Memory B cell (primary cell): ENCODE measurements around the gene CYP1B1.
A peak's percentile ranks its signal among the peaks of the same experiment; 100 is the strongest.
"Not testable (repeated sequence)": the region's sequence is repeated elsewhere in the genome, so short reads cannot be mapped to it uniquely, and the experiment has no call there.

Source experiments
- ATAC-seq: fragments of 150-1000 bp; cut with Tn5 transposase; 2 replicates; pipeline ENCODE4 v1.10.0; 2021; ENCODE audit warnings: low read depth, mild to moderate bottlenecking, moderate library complexity
- DNase-seq, 2 donors: peaks; one replicate each; pipeline ENCODE4 v3.0.0; 2022; ENCODE audit warnings: low spot score in 2 of 2
- H3K27ac Mint-ChIP-seq: one replicate; pipeline ENCODE4 v1.8.0; 2022; ENCODE audit warnings: mild to moderate bottlenecking, moderate library complexity, mixed read lengths
- H3K27me3 Mint-ChIP-seq: one replicate; pipeline ENCODE4 v1.8.0; 2022; ENCODE audit warnings: mixed read lengths
- H3K36me3 Mint-ChIP-seq: one replicate; pipeline ENCODE4 v1.8.0; 2022; ENCODE audit warnings: mild to moderate bottlenecking, mixed read lengths
- H3K4me1 Mint-ChIP-seq: one replicate; pipeline ENCODE4 v1.8.0; 2022; ENCODE audit warnings: mixed read lengths
- H3K4me3 Mint-ChIP-seq: one replicate; pipeline ENCODE4 v1.8.0; 2022; ENCODE audit warnings: mild to moderate bottlenecking, moderate library complexity, mixed read lengths
- H3K9me3 Mint-ChIP-seq: one replicate; pipeline ENCODE4 v1.8.0; 2022; ENCODE audit warnings: mixed read lengths

CYP1B1 gene

GRCh38 chr2:38095079-38095995 is 19.4 kb upstream of the CYP1B1 start:
- Mint-ChIP-seq H3K4me1 (peaks cover 11% of the 10 kb centered on the region), H3K27ac (no peak overlapping the region), H3K27me3 (peaks cover 21% of the 10 kb centered on the region), H3K9me3 (no peaks in the 10 kb centered on the region), H3K36me3 (no peaks in the 10 kb centered on the region), H3K4me3 (no peak overlapping the region)
- DNase-seq: no peak
- ATAC-seq: no peak

- H3K4me3 Mint-ChIP-seq: no peak overlapping the region
- no peak for ATAC-seq
- H3K9me3 Mint-ChIP-seq: no peaks in the 10 kb centered on the region
- DNase-seq: no peak
- H3K36me3 Mint-ChIP-seq: no peaks in the 10 kb centered on the region
- H3K27ac Mint-ChIP-seq: no peak overlapping the region
- H3K27me3 Mint-ChIP-seq: peaks cover 18% of the 10 kb centered on the region
- H3K4me1 Mint-ChIP-seq: peaks cover 7% of the 10 kb centered on the region
Measured at GRCh38 chr2:38093527-38094165, 17.7 kb upstream of the CYP1B1 start.

- no peak for ATAC-seq
- H3K27me3 Mint-ChIP-seq: peaks cover 9% of the 10 kb centered on the region
- H3K9me3 Mint-ChIP-seq: no peaks in the 10 kb centered on the region
- H3K4me3 Mint-ChIP-seq: no peak overlapping the region
- no peak for DNase-seq
- H3K27ac Mint-ChIP-seq: no peak overlapping the region
- no peaks in the 10 kb centered on the region for H3K4me1 Mint-ChIP-seq
- no peaks in the 10 kb centered on the region for H3K36me3 Mint-ChIP-seq
Measured at GRCh38 chr2:38092196-38092902, 16.4 kb upstream of the CYP1B1 start.

GRCh38 chr2:38091760-38092159 is 15.8 kb upstream of the CYP1B1 start:
- Mint-ChIP-seq H3K4me1 (no peaks in the 10 kb centered on the region), H3K4me3 (no peak overlapping the region), H3K36me3 (no peaks in the 10 kb centered on the region), H3K27me3 (peaks cover 8% of the 10 kb centered on the region), H3K9me3 (no peaks in the 10 kb centered on the region), H3K27ac (no peak overlapping the region)
- ATAC-seq (no peak), DNase-seq (no peak)

- H3K4me3 Mint-ChIP-seq: no peak overlapping the region
- no peaks in the 10 kb centered on the region for H3K9me3 Mint-ChIP-seq
- no peaks in the 10 kb centered on the region for H3K4me1 Mint-ChIP-seq
- ATAC-seq (no peak), DNase-seq (no peak)
- H3K27ac Mint-ChIP-seq: no peak overlapping the region
- H3K27me3 Mint-ChIP-seq: peaks cover 9% of the 10 kb centered on the region
- H3K36me3 Mint-ChIP-seq: no peaks in the 10 kb centered on the region
Measured at GRCh38 chr2:38090928-38091327, 15.0 kb upstream of the CYP1B1 start.

- H3K4me3 Mint-ChIP-seq, H3K36me3 Mint-ChIP-seq, H3K9me3 Mint-ChIP-seq, DNase-seq, H3K27me3 Mint-ChIP-seq, H3K4me1 Mint-ChIP-seq, H3K27ac Mint-ChIP-seq, ATAC-seq: not testable (repeated sequence)
Measured at GRCh38 chr2:38090212-38090611, 14.3 kb upstream of the CYP1B1 start.

GRCh38 chr2:38085998-38086698 is 10.2 kb upstream of the CYP1B1 start:
- not testable (repeated sequence) for H3K4me3 Mint-ChIP-seq, H3K36me3 Mint-ChIP-seq, H3K27ac Mint-ChIP-seq, H3K9me3 Mint-ChIP-seq, DNase-seq, ATAC-seq, H3K4me1 Mint-ChIP-seq
- peaks cover 23% of the 10 kb centered on the region for H3K27me3 Mint-ChIP-seq

GRCh38 chr2:38084556-38084955 is 8.6 kb upstream of the CYP1B1 start:
- DNase-seq, H3K36me3 Mint-ChIP-seq, ATAC-seq, H3K4me3 Mint-ChIP-seq, H3K27ac Mint-ChIP-seq, H3K9me3 Mint-ChIP-seq, H3K4me1 Mint-ChIP-seq: not testable (repeated sequence)
- peaks cover 25% of the 10 kb centered on the region for H3K27me3 Mint-ChIP-seq

GRCh38 chr2:38082727-38083126 is 6.8 kb upstream of the CYP1B1 start:
- not testable (repeated sequence) for DNase-seq, H3K27ac Mint-ChIP-seq, H3K4me3 Mint-ChIP-seq, H3K36me3 Mint-ChIP-seq, H3K4me1 Mint-ChIP-seq, H3K9me3 Mint-ChIP-seq, ATAC-seq
- H3K27me3 Mint-ChIP-seq: peaks cover 28% of the 10 kb centered on the region

- H3K9me3 Mint-ChIP-seq: no peaks in the 10 kb centered on the region
- H3K27me3 Mint-ChIP-seq: peaks cover 27% of the 10 kb centered on the region
- H3K4me3 Mint-ChIP-seq: no peak overlapping the region
- peaks cover 2% of the 10 kb centered on the region for H3K36me3 Mint-ChIP-seq
- no peak for DNase-seq
- peaks cover 4% of the 10 kb centered on the region for H3K4me1 Mint-ChIP-seq
- no peak for ATAC-seq
- H3K27ac Mint-ChIP-seq: no peak overlapping the region
Measured at GRCh38 chr2:38080346-38080745, 4.4 kb upstream of the CYP1B1 start.

GRCh38 chr2:38079116-38080052 is 3.4 kb upstream of the CYP1B1 start:
- Mint-ChIP-seq H3K27me3 (peaks cover 21% of the 10 kb centered on the region), H3K4me3 (no peak overlapping the region), H3K27ac (no peak overlapping the region), H3K9me3 (no peaks in the 10 kb centered on the region), H3K36me3 (no peaks in the 10 kb centered on the region), H3K4me1 (peaks cover 4% of the 10 kb centered on the region)
- ATAC-seq (no peak), DNase-seq (no peak)

GRCh38 chr2:38077431-38077769 is 1.4 kb upstream of the CYP1B1 start:
- no peak for ATAC-seq
- DNase-seq: no peak
- H3K27me3 Mint-ChIP-seq: peaks cover 15% of the 10 kb centered on the region
- no peaks in the 10 kb centered on the region for H3K9me3 Mint-ChIP-seq
- H3K4me1 Mint-ChIP-seq: peaks cover 4% of the 10 kb centered on the region
- no peak overlapping the region for H3K27ac Mint-ChIP-seq
- peak overlapping the region; percentile 29 for H3K4me3 Mint-ChIP-seq
- no peaks in the 10 kb centered on the region for H3K36me3 Mint-ChIP-seq
